ENCODE data around the gene WNT16.

Gene WNT16

DNA sequence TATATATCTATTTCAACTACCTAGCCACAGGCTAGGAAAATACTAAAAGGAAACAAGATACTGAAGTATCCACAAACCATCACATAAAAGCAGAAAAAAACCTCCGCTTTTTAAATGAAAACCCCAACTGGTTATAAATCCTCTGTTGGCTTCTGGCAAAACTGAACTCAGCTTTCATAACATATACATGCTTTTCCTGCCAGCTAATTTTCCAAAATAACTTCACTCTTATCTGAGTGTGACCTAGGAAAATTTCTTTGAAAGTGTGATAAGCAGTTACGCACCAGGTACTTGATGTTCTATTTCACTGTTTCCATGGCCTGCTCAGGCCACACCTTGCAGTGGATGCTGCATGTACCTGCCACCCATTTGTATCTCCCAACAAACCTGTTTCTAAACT, 55.5 kb downstream of the WNT16 start:
- DNase-seq = no peak
- Mint-ChIP-seq H3K4me1 (ENCODE audit: low read depth) (peaks cover 72% of the 10 kb centered on the region), H3K27ac (peak overlapping the region; percentile 66), H3K27me3 (no peaks in the 10 kb centered on the region), H3K9me3 (no peaks in the 10 kb centered on the region), H3K36me3 (ENCODE audit: low read depth) (peaks cover 48% of the 10 kb centered on the region), H3K4me3 (peak overlapping the region; percentile 12)

DNA sequence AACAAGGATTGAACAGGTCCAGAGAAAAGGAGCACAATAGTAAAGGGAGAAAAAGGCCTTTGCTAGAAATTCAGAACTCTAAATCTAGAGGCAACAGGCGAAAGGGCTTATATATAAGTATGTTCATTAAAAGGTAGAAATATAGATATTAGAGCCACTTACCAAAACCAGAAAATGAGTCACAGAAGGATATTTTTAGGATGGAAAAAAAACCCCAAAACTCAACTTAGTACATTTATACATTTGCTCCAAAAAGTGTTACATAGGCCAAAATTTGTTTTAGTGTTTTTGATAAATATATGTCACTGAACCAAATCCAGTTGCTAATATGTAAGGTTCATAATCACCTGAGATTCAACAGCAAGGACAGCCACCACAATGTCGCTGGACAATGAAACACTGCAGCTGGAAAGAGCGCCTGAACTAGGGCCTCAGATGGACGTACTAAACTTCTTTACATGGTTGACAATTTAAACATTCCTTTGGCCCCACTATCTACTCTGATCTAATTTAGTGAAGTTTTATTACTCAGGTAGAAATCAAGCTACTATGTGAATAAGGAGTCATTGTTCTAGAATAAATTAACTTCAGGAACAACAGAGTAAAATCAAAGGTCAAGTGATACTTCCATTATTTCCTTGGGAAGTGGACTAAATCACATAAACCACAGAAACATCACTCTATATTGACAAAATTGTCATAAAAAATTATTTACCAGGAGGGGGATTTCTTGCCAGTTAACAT, 56.4 kb downstream of the WNT16 start:
- Mint-ChIP-seq H3K36me3 (ENCODE audit: low read depth) (peaks cover 38% of the 10 kb centered on the region), H3K4me3 (no peak overlapping the region), H3K4me1 (ENCODE audit: low read depth) (peaks cover 77% of the 10 kb centered on the region), H3K27me3 (no peaks in the 10 kb centered on the region), H3K27ac (no peak overlapping the region), H3K9me3 (no peaks in the 10 kb centered on the region)
- no peak for DNase-seq

GRCh38 chr7:121385800-121386179, 57.0 kb downstream of the WNT16 start:
- H3K27me3 Mint-ChIP-seq = no peaks in the 10 kb centered on the region
- H3K9me3 Mint-ChIP-seq = no peaks in the 10 kb centered on the region
- no peak for DNase-seq
- H3K36me3 Mint-ChIP-seq (ENCODE audit: low read depth) = peaks cover 35% of the 10 kb centered on the region
- H3K4me3 Mint-ChIP-seq = no peak overlapping the region
- no peak overlapping the region for H3K27ac Mint-ChIP-seq
- H3K4me1 Mint-ChIP-seq (ENCODE audit: low read depth) = peaks cover 80% of the 10 kb centered on the region

DNA sequence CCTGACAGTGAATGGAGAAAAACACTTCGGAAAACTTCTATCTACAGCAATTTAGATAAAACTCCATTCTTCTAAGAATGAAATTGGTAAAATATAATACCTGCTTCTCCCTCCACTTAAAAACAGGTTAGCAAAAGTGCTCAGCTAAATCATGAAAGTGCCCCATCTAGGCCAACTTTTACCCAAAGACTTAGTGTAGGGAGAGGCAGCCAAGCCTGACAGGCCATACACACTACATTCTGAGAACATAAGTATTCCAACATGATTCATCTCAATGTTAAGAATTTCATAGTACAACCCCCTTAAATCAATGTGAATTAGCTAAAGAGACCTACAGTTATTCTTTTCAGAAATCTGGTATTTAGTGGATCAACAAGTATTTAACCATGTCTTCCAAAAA, 60.1 kb downstream of the WNT16 start:
- Mint-ChIP-seq H3K36me3 (ENCODE audit: low read depth) (peaks cover 29% of the 10 kb centered on the region), H3K4me3 (no peak overlapping the region), H3K27me3 (no peaks in the 10 kb centered on the region), H3K9me3 (peaks cover 2% of the 10 kb centered on the region), H3K4me1 (ENCODE audit: low read depth) (peaks cover 88% of the 10 kb centered on the region), H3K27ac (no peak overlapping the region)
- no peak for DNase-seq

DNA sequence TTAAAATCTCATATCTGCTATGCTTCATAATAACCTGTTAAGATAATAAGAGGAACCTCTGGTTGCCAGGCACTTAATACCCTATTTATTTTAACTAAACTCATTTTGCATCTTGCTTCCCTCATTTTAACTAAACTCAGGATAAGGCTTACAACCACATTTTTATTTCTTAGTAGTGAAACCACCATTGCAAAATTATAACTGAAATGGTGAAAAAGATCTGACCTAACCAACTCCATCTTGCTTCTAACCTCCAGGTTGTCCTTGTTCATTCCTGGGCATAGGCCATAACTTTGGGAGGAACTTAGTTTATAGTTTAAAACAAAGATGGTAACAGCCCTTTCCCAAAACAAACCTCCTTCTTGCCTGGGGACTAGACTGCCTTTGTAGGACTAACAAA, 61.3 kb downstream of the WNT16 start:
- H3K9me3 Mint-ChIP-seq = peaks cover 2% of the 10 kb centered on the region
- H3K4me3 Mint-ChIP-seq = no peak overlapping the region
- H3K27ac Mint-ChIP-seq = no peak overlapping the region
- no peaks in the 10 kb centered on the region for H3K27me3 Mint-ChIP-seq
- DNase-seq = no peak
- peaks cover 86% of the 10 kb centered on the region for H3K4me1 Mint-ChIP-seq (ENCODE audit: low read depth)
- peaks cover 33% of the 10 kb centered on the region for H3K36me3 Mint-ChIP-seq (ENCODE audit: low read depth)

DNA sequence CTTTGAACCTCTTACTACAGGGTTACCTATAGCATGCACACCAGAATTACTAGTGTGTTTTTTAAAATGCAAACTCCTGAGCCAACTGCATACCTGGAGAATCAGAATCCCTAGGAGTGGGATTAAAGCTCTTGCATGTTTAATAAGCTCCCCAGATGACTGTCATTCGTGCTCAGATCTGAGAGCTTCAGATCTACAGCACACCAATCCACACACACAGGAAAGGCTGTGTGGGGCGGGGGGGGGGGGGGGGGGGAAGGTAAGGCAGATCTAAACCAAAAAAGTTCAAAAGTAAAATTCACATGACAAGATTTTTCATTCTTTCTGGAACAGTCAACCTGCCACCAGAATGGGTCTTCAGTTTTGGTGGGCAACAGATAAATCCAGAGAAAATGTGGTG, 61.8 kb downstream of the WNT16 start:
- Mint-ChIP-seq H3K36me3 (ENCODE audit: low read depth) (peaks cover 35% of the 10 kb centered on the region), H3K9me3 (peaks cover 2% of the 10 kb centered on the region), H3K4me3 (no peak overlapping the region), H3K27ac (no peak overlapping the region), H3K27me3 (no peaks in the 10 kb centered on the region), H3K4me1 (ENCODE audit: low read depth) (peaks cover 81% of the 10 kb centered on the region)
- DNase-seq = no peak
